Ishikawa (cell line): ENCODE measurements around the gene MGA.

Source experiments
- CEBPB ChIP-seq: IDR thresholded peaks from 2 replicates; pipeline ENCODE4 v1.6.1; 2012
- EP300 ChIP-seq: IDR thresholded peaks from 2 replicates; pipeline ENCODE4 v1.6.1; 2012; ENCODE audit warnings: borderline replicate concordance
- TCF12 ChIP-seq: IDR thresholded peaks from 2 replicates; pipeline ENCODE4 v1.6.1; 2012; ENCODE audit warnings: low read depth
- YY1 ChIP-seq: IDR thresholded peaks from 2 replicates; pipeline ENCODE4 v1.6.1; 2012; ENCODE audit warnings: low read depth
- ZBTB7A ChIP-seq: IDR thresholded peaks from 2 replicates; pipeline ENCODE4 v1.6.1; 2012; ENCODE audit warnings: low read depth
- TF ChIP-seq, protein P1 (sequence below): IDR thresholded peaks from 2 replicates; pipeline ENCODE4 v1.6.1; 2012; ENCODE audit warnings: low read depth, mild to moderate bottlenecking

GRCh38 chr15:41634072-41634626, 26.1 kb upstream of the MGA start:
- TF ChIP-seq EP300 (no peak), YY1 (no peak), ZBTB7A (no peak), TCF12 (no peak), CEBPB (no peak)
- TF ChIP-seq, protein P1, sequence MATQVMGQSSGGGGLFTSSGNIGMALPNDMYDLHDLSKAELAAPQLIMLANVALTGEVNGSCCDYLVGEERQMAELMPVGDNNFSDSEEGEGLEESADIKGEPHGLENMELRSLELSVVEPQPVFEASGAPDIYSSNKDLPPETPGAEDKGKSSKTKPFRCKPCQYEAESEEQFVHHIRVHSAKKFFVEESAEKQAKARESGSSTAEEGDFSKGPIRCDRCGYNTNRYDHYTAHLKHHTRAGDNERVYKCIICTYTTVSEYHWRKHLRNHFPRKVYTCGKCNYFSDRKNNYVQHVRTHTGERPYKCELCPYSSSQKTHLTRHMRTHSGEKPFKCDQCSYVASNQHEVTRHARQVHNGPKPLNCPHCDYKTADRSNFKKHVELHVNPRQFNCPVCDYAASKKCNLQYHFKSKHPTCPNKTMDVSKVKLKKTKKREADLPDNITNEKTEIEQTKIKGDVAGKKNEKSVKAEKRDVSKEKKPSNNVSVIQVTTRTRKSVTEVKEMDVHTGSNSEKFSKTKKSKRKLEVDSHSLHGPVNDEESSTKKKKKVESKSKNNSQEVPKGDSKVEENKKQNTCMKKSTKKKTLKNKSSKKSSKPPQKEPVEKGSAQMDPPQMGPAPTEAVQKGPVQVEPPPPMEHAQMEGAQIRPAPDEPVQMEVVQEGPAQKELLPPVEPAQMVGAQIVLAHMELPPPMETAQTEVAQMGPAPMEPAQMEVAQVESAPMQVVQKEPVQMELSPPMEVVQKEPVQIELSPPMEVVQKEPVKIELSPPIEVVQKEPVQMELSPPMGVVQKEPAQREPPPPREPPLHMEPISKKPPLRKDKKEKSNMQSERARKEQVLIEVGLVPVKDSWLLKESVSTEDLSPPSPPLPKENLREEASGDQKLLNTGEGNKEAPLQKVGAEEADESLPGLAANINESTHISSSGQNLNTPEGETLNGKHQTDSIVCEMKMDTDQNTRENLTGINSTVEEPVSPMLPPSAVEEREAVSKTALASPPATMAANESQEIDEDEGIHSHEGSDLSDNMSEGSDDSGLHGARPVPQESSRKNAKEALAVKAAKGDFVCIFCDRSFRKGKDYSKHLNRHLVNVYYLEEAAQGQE, result no peak
